ENCODE data around the gene TREH.
"Not testable (repeated sequence)": the region's sequence is repeated elsewhere in the genome, so short reads cannot be mapped to it uniquely, and the experiment has no call there.

TREH gene

GRCh38 chr11:118679483-118679882 is at the start of gene TREH:
Gene TREH, minus strand, starts transcription at chr11:118679650. Its CDS starts 23 bp downstream, at chr11:118679627.
- no peak for DNase-seq

DNA sequence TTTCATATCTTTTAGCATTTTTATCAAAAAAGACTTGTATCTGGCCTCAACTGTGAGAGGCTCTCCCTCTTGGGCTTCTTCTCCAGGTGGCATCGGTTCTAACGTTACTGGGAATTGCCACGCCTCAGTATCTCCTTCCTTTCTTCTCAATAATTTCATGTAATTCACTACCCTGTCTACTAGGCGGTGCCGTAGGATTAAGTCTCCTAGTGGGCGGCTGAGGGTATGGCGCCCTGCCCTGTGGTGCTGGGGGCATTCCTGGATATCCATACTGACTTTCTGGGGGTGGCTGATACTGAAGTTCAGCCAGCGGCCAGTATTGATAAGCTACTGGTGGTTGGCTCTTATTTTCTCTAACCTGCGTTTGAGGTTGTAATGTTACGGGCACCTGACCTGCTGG is 48.7 kb upstream of the TREH start:
- not testable (repeated sequence) for DNase-seq

DNA sequence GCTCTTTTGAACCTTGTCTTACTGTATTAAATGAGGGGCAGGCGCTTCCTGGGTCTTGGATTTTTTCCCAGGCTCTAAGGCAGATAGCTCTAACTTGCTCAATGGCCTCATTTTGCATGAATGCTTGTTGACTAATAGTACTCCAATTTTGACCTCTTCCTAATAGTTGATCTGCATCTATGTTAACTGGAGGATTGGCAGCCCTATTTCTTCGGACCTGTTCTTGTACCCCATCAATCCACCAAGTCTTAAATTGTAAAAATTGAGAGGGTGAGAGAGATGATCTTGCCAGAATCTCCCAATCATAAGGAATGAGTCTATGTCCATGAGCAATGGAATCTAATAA is 48.2 kb upstream of the TREH start:
- DNase-seq = not testable (repeated sequence)

DNA sequence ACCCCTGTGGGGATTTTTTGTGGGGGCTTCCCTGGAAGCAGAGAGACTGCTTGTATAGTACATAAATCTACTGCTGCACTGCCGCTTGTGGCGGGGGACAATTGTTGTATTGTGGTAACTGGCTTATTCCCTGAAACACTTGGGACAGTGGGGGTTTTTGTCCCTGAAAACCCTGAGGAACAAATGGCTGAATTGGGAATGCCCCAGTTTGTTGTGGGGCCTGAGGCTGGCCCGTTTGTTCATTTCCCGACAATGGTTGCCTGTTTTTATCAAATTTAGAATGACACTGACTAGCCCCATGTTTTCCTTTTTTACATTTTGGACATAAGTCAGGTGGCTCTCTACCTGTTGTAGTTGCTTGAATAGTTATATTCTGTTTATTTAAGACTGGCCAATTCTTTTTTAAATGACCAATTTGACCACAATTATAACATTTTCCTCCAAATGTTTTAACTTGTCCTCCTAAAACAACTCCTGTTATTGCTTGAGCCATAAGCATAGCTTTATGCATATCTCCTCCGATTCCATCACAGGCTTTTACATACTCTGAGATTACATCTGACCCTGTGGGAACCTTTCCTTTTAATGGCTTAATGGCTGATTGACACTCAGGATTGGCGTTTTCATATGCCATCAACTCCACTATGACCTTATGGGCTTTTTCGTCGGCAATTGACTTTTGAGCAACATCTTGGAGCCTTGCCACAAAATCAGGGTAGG is 47.7 kb upstream of the TREH start:
- not testable (repeated sequence) for DNase-seq

- not testable (repeated sequence) for DNase-seq
Observed at GRCh38 chr11:118721478-118722015, 42.1 kb upstream of the TREH start.

DNA sequence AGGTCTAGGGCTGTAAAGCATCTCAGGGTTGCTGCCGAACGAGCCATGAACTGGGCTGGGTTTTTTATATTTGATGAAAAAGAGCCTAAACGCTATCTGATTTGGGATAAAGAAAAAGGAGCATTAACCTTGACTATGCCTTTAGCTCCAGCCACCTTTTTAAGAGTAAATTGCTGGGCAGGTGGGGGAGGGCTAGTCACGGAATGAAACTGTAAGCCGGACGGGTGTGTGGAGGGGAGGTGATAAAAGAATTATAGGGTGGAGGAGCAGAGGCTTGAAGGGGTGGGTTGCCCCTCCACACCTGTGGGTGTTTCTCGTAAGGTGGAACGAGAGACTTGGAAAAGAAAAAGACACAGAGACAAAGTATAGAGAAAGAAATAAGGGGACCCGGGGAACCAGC is 41.3 kb upstream of the TREH start:
- not testable (repeated sequence) for DNase-seq

DNA sequence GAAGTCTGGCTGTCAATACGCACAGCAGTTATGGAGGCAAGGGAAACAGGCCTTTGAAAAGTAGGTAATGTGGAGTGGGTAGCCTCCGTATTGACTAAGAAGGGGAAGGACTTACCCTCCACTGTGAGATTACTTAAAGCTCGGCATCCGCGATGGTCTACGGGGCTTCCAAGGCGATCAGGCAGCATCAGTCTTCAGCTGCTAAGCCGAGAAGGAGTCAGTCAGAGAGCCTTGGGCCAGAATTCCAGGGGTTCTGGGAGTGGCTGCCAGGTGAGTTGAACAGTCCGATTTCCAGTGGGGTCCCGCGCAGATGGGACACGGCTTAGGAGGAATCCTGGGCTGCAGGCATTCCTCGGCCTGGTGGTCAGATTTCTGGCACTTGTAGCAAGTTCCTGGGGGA is 40.6 kb upstream of the TREH start:
- DNase-seq = not testable (repeated sequence)

DNA sequence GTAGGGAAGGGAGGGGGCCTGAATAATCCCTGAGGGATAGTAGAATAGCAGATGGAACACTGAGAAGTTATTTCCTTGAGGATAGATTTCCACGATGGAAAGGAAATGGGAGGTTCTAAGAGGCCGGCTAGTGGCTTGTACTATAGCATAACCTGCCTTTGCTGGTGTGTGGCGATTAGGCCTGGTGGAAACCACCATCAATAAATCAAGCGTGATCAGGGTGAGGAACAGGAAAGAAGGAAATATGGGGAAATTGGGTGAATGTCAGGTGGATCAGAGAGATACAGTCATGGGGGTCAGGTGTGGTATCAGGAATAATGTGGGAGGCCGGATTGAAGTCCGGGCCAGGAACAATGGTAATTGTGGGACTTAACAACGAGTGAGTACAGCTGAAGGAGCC is 39.1 kb upstream of the TREH start:
- not testable (repeated sequence) for DNase-seq

GRCh38 chr11:118717733-118718132 is 38.3 kb upstream of the TREH start:
- DNase-seq = not testable (repeated sequence)

DNA sequence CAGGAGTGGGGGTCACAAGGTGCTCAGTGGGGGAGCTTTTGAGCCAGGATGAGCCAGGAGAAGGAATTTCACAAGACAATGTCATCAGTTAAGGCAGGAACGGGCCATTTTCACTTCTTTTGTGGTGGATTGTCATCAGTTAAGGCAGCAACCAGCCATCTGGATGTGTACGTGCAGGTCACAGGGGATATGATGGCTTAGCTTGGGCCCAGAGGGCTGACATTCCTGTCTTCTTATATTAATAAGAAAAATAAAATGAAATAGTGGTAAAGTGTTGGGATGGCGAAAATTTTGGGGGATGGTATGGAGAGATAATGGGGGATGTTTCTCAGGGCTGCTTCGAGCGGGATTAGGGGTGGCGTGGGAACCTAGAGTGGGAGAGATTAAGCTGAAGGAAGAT is 37.8 kb upstream of the TREH start:
- not testable (repeated sequence) for DNase-seq

DNA sequence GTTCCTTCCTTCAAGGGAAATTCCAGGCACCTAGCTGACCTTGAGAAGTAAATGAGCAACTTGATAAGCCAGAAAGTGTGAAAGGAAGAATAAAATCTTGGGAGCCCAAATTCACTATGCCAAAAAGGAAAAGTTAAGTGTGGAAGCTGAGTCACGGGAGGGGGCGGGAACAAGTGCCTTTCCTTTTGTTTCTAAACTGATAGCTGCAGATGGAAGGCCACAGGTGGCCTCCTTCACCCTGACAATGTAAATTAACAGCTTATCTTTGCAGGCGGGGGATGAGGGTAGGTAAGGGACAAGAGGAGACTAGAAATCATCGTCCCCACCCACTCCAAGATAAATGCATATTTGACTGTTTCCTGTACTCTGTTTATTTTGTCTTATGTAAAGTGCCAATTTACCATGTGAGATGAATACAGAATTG is 36.4 kb upstream of the TREH start:
- no peak for DNase-seq

- no peak for DNase-seq
Observed at GRCh38 chr11:118715245-118715831, 35.9 kb upstream of the TREH start.

DNA sequence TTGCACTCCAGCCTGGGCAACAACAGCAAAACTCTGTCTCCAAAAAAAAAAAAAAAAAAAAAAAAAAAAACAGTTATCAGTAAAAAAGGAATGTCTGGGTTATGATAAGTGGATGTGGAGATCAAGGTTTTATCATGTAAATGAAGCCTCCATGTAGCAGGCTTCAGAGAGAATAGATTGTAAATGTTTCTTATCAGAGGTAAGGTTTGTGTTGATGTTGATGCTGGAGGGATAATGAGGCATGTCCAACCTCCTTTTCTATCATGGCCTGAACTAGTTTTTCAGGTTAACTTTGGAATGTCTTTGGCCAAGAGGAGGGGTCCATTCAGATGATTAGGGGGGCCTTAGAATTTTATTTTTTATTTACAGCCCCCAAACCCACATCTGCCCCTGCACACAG is 35.4 kb upstream of the TREH start:
- no peak for DNase-seq

GRCh38 chr11:118714416-118714815 is 35.0 kb upstream of the TREH start:
- DNase-seq = not testable (repeated sequence)

DNA sequence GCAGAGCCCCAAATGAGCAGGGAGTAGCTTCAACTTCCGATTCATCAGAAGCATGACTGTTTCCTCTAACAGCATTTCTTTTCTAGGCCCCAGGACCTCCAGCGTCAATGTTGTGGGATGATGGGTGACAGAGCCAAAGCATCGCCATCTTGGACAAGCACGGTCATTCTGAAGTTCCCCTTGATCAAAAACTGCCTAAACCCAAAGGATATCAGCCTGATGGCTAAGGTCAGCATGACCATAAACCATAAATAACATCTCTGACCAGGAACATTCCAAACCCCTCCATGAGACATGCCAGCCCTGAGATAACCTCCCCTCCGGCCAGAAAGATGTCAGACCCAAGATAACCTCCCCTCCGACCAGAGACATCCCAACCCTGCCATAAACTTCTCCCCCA is 28.8 kb upstream of the TREH start:
- DNase-seq = no peak

- DNase-seq = no peak
Observed at GRCh38 chr11:118706546-118706825, 27.0 kb upstream of the TREH start.

DNA sequence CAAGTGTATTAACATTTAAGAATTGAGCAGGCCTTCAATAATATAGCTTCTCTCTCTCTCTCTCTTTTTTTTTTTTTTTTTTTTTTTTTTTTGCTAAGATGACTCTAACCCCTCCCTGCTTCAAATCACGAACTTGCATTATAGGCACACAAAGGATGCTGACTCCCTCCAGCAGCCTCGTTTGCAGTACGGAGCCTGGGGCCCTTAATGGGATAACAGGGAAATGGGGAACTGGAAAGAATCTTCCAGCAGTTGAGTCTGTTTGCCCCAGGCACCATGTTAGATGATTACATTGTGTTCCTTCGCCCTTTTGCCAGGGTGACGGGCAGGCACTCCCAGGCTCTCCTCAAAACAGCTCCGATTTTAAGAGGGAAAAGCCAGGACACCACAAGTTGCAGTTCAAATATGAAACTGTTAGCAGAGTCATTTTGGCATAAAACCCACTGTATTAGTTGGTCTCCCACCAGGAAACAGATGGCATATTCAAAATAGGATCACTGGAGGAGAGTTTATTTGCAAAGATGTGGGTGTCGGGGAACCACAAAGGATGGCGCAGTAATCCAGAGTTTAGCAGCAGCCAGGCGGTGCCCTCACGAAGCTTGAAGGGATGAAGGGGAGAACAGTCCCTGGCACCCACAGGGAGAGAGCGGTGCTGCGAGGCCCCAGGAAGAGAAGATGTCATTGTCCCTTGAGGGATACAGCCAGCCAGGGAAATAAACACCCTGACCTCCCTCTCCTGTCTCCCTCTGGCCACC is 26.5 kb upstream of the TREH start:
- no peak for DNase-seq

DNA sequence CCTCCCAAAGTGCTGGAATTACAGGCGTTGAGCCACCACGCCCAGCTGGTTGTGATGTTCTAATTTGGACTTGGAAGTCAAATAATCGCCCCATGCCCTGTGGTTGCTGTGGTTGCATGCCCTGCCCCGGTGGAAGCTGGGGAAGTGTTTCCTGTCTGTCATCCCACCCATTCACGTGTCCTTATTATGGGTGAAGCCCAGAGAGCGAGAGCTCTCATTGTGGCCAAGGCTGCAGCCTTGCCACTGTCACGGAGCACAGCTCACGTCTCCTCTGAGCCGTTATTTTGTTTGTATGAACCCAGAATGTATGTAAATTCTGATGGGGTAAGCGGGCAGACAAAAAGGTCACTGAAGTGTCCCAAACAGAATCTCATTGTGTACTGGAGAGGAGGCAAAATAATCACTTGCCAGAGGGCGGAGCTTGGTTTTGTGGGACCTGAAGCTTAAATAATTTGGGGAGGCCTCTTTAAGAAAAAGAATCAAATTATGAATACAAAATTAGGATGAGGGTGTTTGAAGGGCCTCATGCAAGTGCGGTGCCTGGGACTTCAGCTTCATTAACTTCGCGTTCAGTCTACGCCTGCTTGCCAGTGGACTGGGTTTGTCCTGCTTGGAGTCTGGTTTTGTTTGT is 25.8 kb upstream of the TREH start:
- DNase-seq = peak; percentile 62

DNA sequence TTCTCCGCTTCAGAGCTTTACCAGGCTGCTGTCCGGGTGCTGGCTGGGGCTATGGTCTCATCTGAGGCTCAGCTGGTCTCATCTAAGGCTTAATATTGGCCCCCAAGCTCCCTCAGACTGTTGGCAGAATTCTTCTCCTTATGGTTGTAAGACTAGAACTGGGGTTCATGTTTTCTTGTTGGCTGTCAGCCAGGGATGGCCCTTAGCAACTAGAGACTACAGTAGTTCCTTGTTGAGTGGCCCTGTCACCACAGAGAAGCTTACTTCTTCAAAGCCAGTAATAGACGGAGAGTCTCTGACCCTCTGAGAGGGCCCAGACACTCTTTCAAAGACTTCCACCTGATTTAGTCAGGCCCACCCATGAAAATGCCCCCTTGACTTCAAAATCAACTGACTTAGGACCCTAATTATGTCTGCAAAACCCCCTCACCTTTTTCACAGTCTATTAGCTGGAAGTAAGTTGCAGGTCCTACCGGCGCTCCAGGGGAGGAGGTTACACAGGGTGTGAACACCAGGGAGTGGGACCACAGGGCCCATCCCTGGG is 24.2 kb upstream of the TREH start:
- no peak for DNase-seq

- peak; percentile 87 for DNase-seq
Observed at GRCh38 chr11:118699506-118700220, 20.2 kb upstream of the TREH start.

DNA sequence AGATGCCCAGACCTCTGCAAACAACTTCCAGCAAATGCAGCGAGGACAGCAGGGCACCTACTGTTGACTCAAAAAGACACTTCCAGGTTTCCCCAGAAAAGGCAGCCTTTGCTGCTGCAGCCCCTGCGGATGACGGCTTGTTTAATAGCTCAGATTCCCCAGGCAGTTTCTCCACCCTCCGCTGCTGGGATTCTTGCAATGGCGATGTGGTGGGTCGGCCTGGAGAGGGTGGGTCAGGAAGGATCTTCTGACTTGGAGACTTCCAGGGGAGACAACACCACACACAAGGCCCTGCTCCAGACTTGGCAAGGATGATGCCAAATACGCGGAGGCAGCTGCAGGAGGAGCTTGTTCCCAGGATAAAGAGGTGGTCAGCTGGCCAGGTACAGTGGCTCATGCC is 17.9 kb upstream of the TREH start:
- no peak for DNase-seq

- no peak for DNase-seq
Observed at GRCh38 chr11:118696673-118697226, 17.3 kb upstream of the TREH start.
